Esophagus squamous epithelium (tissue), 5 donors: Measurements from ENCODE around the gene ZSCAN9. TPM values are rescaled to one million over a fixed set of nuclear protein-coding genes. Genes with fewer than 3 reads are reported as not detected.

Source experiments
- DNase-seq: peaks from one replicate; lab custom pipeline; 2025; lab: John Stamatoyannopoulos, UW
- H3K27ac ChIP-seq, 4 donors: fragments of 200-600 bp; sonication (generic); one replicate each; pipeline ENCODE4 v1.5.1; 2016 to 2019; ENCODE audit warnings: mild to moderate bottlenecking in 1 of 4
- H3K27me3 ChIP-seq, 4 donors: fragments of 200-600 bp; sonication (generic); 1 replicate in 3 of 4; 2 replicates in 1 of 4; pipeline versions ENCODE4 v1.5.1 to v1.6.0; 2017 to 2021; ENCODE audit warnings: antibody characterized with exemption in 1 of 4
- H3K36me3 ChIP-seq, 3 donors: fragments of 200-600 bp; sonication (generic); one replicate each; pipeline ENCODE4 v1.5.1; 2016 to 2019
- H3K4me1 ChIP-seq, 3 donors: fragments of 200-600 bp; sonication (generic); one replicate each; pipeline ENCODE4 v1.5.1; 2017 to 2019
- H3K4me3 ChIP-seq, 4 donors: fragments of 200-600 bp; sonication (generic); 1 replicate in 3 of 4; 2 replicates in 1 of 4; pipeline ENCODE4 v1.5.1; 2016 to 2019; ENCODE audit warnings: mild to moderate bottlenecking in 2 of 4, moderate library complexity in 1 of 4
- H3K9me3 ChIP-seq, 3 donors: fragments of 200-600 bp; sonication (generic); one replicate each; pipeline ENCODE4 v1.5.1; 2016 to 2019
- POLR2A ChIP-seq, 4 donors: fragments of 450-650 bp; IDR thresholded peaks; one replicate each; pipeline ENCODE4 v1.6.1; 2017; ENCODE audit warnings: antibody characterized with exemption in 4 of 4, mild to moderate bottlenecking in 4 of 4, moderate library complexity in 3 of 4
- WGBS, 2 donors: methylation state at CpG; one replicate each; pipeline ENCODE4 v1.1.5; 2018; 5-methylcytosine and 5-hydroxymethylcytosine counted together
- intact Hi-C: fragments of 100-400 bp; cut with DNase I; formaldehyde crosslinking; loops from one replicate; pipeline ENCODE4 v1.15.0; 2022
- total RNA-seq, 4 donors: library from RNA; depleted of rRNA; stranded (reverse); fragments of >200 nt; gene quantifications; one replicate each; pipeline ENCODE4 v1.1.0, GENCODE V29; 2016
- TF ChIP-seq, protein P1 (sequence below), 6 experiments: fragments of 450-650 bp in 4 of 6; fragments of 200-600 bp in 2 of 6; sonication (generic) in 2 of 6; IDR thresholded peaks; one replicate each; pipeline ENCODE4 v1.5.1; 2016 to 2019; ENCODE audit warnings: antibody characterized with exemption in 6 of 6, mild to moderate bottlenecking in 4 of 6, moderate library complexity in 4 of 6
- donor health status: DM: yes; HTN: yes; CAD: no.

ZSCAN9 gene
- total RNA-seq, 4 donors from 2014 or later: 0.95 to 11.3 (median 3.4) TPM

DNA sequence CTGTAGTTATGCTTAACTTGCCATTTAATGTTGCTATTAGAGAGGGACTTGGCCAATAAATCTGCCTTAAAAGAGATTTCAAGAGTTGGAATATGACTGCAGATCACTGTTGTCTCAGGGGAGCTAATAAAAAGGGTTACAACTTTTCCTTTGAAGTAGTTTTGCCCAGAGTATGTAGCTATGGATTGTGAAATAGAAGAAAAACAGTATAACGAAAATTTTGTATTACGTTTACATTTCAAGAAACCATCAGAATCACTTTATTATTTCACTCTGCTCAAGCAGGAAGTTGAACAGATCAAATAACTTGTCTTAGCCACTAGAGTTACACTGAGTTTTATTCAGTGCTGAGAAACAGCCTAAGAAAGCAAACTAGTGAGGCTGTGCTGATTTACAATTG is 38.8 kb downstream of the ZSCAN9 start:
- TF ChIP-seq, protein P1, sequence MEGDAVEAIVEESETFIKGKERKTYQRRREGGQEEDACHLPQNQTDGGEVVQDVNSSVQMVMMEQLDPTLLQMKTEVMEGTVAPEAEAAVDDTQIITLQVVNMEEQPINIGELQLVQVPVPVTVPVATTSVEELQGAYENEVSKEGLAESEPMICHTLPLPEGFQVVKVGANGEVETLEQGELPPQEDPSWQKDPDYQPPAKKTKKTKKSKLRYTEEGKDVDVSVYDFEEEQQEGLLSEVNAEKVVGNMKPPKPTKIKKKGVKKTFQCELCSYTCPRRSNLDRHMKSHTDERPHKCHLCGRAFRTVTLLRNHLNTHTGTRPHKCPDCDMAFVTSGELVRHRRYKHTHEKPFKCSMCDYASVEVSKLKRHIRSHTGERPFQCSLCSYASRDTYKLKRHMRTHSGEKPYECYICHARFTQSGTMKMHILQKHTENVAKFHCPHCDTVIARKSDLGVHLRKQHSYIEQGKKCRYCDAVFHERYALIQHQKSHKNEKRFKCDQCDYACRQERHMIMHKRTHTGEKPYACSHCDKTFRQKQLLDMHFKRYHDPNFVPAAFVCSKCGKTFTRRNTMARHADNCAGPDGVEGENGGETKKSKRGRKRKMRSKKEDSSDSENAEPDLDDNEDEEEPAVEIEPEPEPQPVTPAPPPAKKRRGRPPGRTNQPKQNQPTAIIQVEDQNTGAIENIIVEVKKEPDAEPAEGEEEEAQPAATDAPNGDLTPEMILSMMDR (IDR thresholded peaks at IDR 0.05): no peak
- TF ChIP-seq POLR2A (IDR thresholded peaks at IDR 0.05): no peak
- Histone ChIP-seq H3K27ac (no peak overlapping the region), H3K27me3 (peaks cover 0 to 9% (median 0%) of the 10 kb centered on the region in 4 donors), H3K9me3 (peaks cover 0 to 22% (median 0%) of the 10 kb centered on the region in 3 donors), H3K36me3 (no peaks in the 10 kb centered on the region), H3K4me3 (no peak overlapping the region), H3K4me1 (peaks cover 0 to 32% (median 10%) of the 10 kb centered on the region in 3 donors)
- 46 to 57% methylated on average over 2 of the region's 2 CpGs for WGBS, 2 donors
- DNase-seq: no peak
- intact Hi-C loops: no loop called here

DNA sequence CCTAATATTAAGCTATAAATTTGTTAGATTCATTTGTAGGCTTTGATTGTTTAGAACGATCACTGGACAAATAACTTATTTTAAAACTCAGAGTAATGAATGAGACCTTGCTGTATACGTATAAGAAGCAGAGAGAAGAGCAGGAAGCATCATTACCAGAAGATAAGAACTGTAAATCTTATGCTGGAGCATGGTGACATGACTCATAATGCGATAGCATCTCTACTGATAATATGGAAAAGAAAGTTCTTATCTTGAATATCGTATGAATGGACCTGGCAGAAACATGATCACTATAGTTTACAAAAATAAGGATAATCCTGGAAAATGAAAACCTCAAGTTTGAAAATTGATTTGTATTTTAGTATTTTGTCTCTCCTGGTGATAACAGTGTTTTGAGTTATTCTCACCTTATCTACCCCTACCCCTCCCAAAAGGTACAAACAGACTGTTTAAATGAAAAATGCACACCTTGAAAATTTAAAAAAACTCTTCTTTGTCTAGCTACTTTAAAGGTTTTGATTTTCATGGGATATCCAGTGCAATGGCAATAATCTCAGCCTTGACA is 39.8 kb downstream of the ZSCAN9 start:
- intact Hi-C loops: no loop called here
- Histone ChIP-seq H3K27me3 (no peaks in the 10 kb centered on the region), H3K9me3 (peaks cover 0 to 12% (median 0%) of the 10 kb centered on the region in 3 donors), H3K4me3 (no peak overlapping the region), H3K4me1 (peaks cover 0 to 34% (median 11%) of the 10 kb centered on the region in 3 donors), H3K36me3 (no peaks in the 10 kb centered on the region), H3K27ac (no peak overlapping the region)
- no peak for TF ChIP-seq POLR2A (IDR thresholded peaks at IDR 0.05)
- TF ChIP-seq, protein P1 (IDR thresholded peaks at IDR 0.05): no peak
- 60 to 63% methylated on average over 4 of the region's 4 CpGs for WGBS, 2 donors
- no peak for DNase-seq

DNA sequence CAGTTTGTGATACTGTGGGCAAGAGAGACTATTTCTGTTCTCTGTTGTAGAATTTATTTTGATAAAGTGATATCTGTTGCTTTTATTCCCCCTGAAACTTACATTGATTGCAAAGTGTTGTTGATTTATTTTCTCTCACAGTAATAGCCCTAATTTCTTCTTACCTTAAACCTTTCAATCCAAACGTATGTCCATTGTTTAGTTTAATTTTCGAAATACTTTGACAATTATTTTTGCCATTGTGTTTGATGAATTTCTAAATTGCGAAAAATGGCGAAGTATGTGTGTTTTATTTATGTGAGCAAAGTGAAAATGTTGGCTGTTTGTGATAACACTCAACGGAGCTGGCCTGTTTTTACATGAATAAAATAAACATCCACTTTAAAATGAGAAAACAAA is 41.5 kb downstream of the ZSCAN9 start:
- intact Hi-C loops: no loop called here
- TF ChIP-seq, protein P1 (IDR thresholded peaks at IDR 0.05): no peak
- no peak for TF ChIP-seq POLR2A (IDR thresholded peaks at IDR 0.05)
- WGBS, 2 donors: 4 to 7% methylated on average over 5 of the region's 5 CpGs

DNA sequence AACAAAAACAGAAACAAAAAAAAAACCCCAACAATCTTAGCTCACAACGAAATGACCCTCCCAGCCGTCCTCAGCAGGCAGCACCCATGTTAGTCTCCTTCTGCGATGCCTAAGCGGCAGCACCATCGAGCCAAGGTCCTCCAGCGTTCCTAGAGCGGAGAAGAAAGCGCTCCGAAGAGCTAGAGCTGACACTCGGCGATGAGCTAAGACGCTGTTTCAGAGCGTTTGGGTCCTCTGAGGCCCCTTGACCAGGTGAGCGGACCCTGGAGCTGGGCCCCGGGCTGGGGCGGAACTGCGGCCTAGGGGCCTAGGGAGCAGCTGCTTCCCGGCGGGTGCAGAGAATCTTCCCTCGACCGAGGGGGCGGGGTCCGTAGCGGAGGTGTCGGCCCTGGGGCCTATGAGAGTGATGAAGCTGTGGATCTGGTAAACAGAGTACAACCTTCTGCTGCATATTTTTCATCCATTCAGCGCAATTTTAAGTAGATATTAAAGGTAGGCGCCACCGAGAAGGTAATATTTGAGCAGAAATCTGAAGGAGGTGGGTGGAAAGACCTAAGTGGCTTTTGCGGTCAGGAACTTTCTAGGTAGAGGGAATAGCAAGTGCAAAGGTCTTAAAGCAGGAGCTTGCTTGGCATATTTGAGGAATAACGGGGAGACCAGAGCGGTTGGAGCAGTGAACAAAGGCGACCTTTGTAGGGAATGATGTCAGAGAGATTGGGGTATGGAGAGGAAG is 42.1 kb downstream of the ZSCAN9 start, which contains the start of gene ZSCAN26:
Gene ZSCAN26 (plus strand): TSS at position 182 of the 733 bp plus-strand sequence. CDS start 4,777 bp downstream, outside the sequence.
- Histone ChIP-seq H3K36me3 (peaks cover 0 to 9% (median 0%) of the 10 kb centered on the region in 3 donors), H3K4me3 (peak within 1 kb of the TSS; percentile 64 to 86 (median 76)), H3K4me1 (peaks cover 0 to 34% (median 11%) of the 10 kb centered on the region in 3 donors), H3K27ac (peak within 1 kb of the TSS; percentile 82 to 89 (median 84)), H3K27me3 (no peaks in the 10 kb centered on the region), H3K9me3 (no peaks in the 10 kb centered on the region)
- WGBS, 2 donors: 0 to 2% methylated on average over 18 to 20 of the region's 32 CpGs
- intact Hi-C loops: no loop called here
- TF ChIP-seq, protein P1 (IDR thresholded peaks at IDR 0.05): no peak
- TF ChIP-seq POLR2A (IDR thresholded peaks at IDR 0.05): peak in 2 of 4 donors; percentile 47 to 53
- no peak for DNase-seq

More for the DNA sequence above, 41.5 kb downstream of the ZSCAN9 start:
- DNase-seq: no peak
- Histone ChIP-seq H3K27me3 (no peaks in the 10 kb centered on the region), H3K27ac (peak overlapping the region; percentile 82 to 89 (median 84)), H3K4me3 (peak overlapping the region; percentile 64 to 86 (median 76)), H3K9me3 (no peaks in the 10 kb centered on the region), H3K36me3 (peaks cover 0 to 4% (median 0%) of the 10 kb centered on the region in 3 donors), H3K4me1 (peaks cover 0 to 34% (median 11%) of the 10 kb centered on the region in 3 donors)

DNA sequence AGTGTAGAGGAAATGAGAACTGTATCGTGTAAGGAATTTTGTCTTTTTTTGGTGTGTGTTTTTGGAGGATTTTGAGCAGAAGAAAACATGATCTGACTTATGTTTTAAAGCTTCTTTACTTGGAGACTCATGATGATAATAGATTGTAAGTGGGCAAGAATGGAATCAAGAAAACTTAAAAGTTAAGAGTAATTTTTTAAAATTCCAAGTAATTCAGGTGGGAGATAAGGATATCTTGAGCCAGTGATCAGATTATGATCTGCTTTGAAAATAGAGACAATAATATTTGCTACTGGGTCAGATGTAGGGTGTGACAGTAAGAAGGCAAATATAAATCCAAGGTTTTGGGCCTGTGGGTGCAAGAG is 42.6 kb downstream of the ZSCAN9 start:
- WGBS, 2 donors: 9 to 11% methylated on average over 1 of the region's 1 CpG
- DNase-seq: no peak
- TF ChIP-seq, protein P1 (IDR thresholded peaks at IDR 0.05): no peak
- TF ChIP-seq POLR2A (IDR thresholded peaks at IDR 0.05): no peak
- H3K36me3 ChIP-seq: peaks cover 0 to 15% (median 0%) of the 10 kb centered on the region in 3 donors
- H3K27ac ChIP-seq: peak overlapping the region; percentile 82 to 89 (median 84)
- intact Hi-C loops: no loop called here
- peaks cover 0 to 34% (median 11%) of the 10 kb centered on the region in 3 donors for H3K4me1 ChIP-seq
- H3K4me3 ChIP-seq: peak overlapping the region; percentile 64 to 86 (median 76)
- no peaks in the 10 kb centered on the region for H3K27me3 ChIP-seq
- H3K9me3 ChIP-seq: no peaks in the 10 kb centered on the region
